NT2/D1 (cell line): ENCODE measurements around the gene MIEF1.

Experiments used
- SUZ12 ChIP-seq: IDR thresholded peaks from 2 replicates; pipeline ENCODE4 v1.6.1; 2011; ENCODE audit not compliant: insufficient read length, insufficient read depth; ENCODE audit errors: extremely low read depth
- YY1 ChIP-seq: IDR thresholded peaks from 2 replicates; pipeline ENCODE4 v1.6.1; 2011; ENCODE audit not compliant: insufficient read length, insufficient read depth
- ZNF274 ChIP-seq: IDR thresholded peaks from 2 replicates; pipeline ENCODE4 v1.6.1; 2011; ENCODE audit warnings: mild to moderate bottlenecking, low read depth, low read length

GRCh38 chr22:39554151-39554550 lies 52.1 kb downstream of the MIEF1 start:
- TF ChIP-seq YY1 (no peak), SUZ12 (no peak), ZNF274 (no peak)
